Peyer's patch (tissue), 4 donors: Measurements from ENCODE around the gene ACKR2.

Source experiments
- POLR2A ChIP-seq, 2 donors: fragments of 450-650 bp; IDR thresholded peaks; one replicate each; pipeline ENCODE4 v1.5.1; 2017; ENCODE audit warnings: antibody characterized with exemption in 2 of 2, mild to moderate bottlenecking in 2 of 2, moderate library complexity in 2 of 2
- TF ChIP-seq, protein P1 (sequence below), 6 experiments: fragments of 450-650 bp in 4 of 6; fragments of 200-600 bp in 2 of 6; sonication (generic) in 1 of 6; IDR thresholded peaks; one replicate each; pipeline ENCODE4 v1.5.1; 2017 to 2019; ENCODE audit warnings: antibody characterized with exemption in 6 of 6, mild to moderate bottlenecking in 3 of 6, moderate library complexity in 1 of 6

DNA sequence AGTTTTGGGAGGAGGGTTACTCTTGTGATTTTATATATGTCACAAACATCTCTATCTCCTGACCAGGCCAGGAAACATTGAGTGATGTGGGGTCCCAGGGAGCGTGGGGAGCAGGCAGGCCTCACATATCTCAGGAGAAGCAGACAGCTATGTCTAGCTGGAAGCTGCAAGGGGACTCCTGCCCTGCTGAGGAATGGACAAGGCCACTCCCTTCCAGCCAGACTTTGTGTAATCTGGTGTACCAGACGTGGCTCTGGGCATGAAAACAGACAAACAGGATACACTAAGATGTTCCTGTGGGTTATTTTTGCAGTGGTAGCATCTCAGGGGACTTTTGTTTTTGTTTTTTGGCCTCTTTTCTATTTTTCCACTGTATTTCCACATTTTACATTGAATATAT is 43.2 kb downstream of the ACKR2 start:
- TF ChIP-seq, protein P1, sequence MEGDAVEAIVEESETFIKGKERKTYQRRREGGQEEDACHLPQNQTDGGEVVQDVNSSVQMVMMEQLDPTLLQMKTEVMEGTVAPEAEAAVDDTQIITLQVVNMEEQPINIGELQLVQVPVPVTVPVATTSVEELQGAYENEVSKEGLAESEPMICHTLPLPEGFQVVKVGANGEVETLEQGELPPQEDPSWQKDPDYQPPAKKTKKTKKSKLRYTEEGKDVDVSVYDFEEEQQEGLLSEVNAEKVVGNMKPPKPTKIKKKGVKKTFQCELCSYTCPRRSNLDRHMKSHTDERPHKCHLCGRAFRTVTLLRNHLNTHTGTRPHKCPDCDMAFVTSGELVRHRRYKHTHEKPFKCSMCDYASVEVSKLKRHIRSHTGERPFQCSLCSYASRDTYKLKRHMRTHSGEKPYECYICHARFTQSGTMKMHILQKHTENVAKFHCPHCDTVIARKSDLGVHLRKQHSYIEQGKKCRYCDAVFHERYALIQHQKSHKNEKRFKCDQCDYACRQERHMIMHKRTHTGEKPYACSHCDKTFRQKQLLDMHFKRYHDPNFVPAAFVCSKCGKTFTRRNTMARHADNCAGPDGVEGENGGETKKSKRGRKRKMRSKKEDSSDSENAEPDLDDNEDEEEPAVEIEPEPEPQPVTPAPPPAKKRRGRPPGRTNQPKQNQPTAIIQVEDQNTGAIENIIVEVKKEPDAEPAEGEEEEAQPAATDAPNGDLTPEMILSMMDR (IDR thresholded peaks at IDR 0.05), result no peak
- no peak for TF ChIP-seq POLR2A (IDR thresholded peaks at IDR 0.05)
